Spleen (tissue), 7 donors: ENCODE data around the gene CBR1.

Experiments
- CTCF ChIP-seq, 11 experiments: fragments of 200-600 bp in 7 of 11; fragments of 450-650 bp in 4 of 11; sonication (generic) in 4 of 11; IDR thresholded peaks in 8 of 11; conservative IDR thresholded peaks in 3 of 11; 1 replicate in 7 of 11; 2 replicates in 4 of 11; pipeline versions ENCODE4 v1.4.0 to v1.8.0; 2016 to 2021; ENCODE audit warnings: antibody characterized with exemption in 11 of 11, inconsistent platforms in 4 of 11, mild to moderate bottlenecking in 1 of 11
- POLR2A ChIP-seq, 3 donors: fragments of 450-650 bp; IDR thresholded peaks; one replicate each; pipeline ENCODE4 v1.5.1; 2017; ENCODE audit warnings: antibody characterized with exemption in 3 of 3, mild to moderate bottlenecking in 1 of 3
- POLR2AphosphoS5 ChIP-seq, 3 donors: sonication (generic); formaldehyde crosslinking; IDR thresholded peaks; one replicate each; pipeline ENCODE4 v1.5.1; 2017; ENCODE audit warnings: antibody characterized with exemption in 3 of 3
- donor health status: DM: no; HTN: no; CAD: no; lungs with moderate emphysema.
- donor health status: DM: no; HTN: no; CAD: no.
- donor health status: DM: no; HTN: no; CAD: no.

GRCh38 chr21:36087362-36088138 lies 17.7 kb downstream of the CBR1 start:
- no peak for TF ChIP-seq POLR2A (IDR thresholded peaks at IDR 0.05)
- TF ChIP-seq CTCF (IDR thresholded peaks at IDR 0.05 in 8 of 11, conservative IDR thresholded peaks at IDR 0.05 in 3 of 11): no peak
- TF ChIP-seq POLR2AphosphoS5 (IDR thresholded peaks at IDR 0.05): no peak
